8988T (cell line): ENCODE measurements around the gene FZD4.

Experiments used
- DNase-seq: peaks from one replicate; pipeline ENCODE4 v3.0.0; 2011

FZD4 gene

DNA sequence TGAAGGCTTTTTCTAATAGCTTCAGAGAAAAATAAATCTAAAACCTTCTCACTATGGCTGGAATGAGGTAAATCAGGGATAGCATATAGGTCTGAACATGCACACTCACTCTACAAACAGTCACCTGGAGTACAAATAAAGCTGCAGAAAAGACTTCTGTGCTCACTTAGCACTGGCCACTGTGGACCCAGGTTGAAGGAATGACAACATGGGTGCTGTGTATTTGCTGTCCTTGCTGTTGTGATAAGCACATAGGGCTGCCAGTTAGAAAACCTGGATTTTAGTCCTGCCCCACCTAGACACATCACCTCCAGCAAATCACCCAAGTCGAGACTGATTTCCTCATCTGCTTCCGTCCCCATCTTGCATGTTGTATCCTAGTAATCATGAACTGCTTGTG is 51.2 kb downstream of the FZD4 start:
- DNase-seq: no peak

DNA sequence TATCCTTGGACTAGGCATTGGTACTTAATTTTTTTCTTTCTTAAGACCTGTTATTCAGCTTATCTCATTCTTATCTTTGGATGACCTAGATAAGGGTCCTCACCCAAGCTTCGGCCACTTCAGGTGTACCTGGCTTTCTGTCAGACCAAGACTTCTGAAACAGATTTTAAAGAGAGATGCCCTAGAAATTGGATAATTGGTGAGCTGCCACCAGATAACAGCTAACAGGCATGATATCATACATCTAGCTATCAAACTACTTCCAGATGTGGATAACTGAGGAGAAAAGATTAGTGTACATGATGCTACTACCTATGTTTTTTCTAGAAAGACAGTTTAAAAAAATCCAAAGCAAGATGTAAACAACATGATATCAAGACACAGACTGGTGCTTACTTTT is 52.9 kb downstream of the FZD4 start:
- no peak for DNase-seq

DNA sequence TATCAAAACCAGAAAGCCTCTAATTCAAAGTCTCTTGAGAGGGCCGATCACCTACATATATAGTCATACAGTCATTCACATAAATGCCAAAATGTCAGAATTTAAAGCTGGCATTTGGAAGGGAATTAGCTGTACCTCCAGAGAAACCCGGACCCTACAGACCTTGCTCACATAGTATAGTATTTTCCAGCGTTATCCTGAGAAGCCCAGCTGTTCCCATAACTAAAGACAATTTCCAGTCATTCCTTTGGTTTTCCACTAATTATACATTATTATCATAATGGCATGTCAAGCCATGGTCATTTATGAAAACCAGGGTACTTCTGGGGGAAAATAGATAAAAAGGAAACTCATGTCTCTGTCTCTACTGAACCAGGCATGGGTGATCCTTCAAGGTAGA is 53.6 kb downstream of the FZD4 start:
- no peak for DNase-seq

- no peak for DNase-seq
These were observed 55.0 kb downstream of the FZD4 start for GRCh38 chr11:86900162-86900561.

DNA sequence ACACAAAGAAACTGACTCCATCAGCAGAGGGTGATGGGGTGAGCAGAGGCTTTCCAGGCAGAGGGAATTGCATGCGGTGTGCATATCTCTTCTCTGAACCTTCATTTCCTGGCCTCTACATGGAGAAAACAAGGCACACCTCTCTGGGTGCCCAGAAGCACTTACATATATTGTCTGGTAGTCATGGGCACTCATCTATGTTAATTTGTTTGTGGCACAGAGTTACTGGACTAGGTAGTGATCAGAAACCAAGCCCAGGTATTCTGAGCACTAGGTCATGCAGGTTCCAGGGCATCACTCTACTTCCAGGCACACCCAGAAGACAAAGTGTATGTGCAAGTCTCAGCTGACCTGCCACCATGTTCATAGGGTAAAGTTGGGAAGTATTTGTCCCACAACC is 56.5 kb downstream of the FZD4 start:
- DNase-seq: no peak

GRCh38 chr11:86896441-86896841 is 58.8 kb downstream of the FZD4 start:
- no peak for DNase-seq
